GM23248 (cell line): ENCODE data around the gene PEX5L. TPM values are rescaled to one million over a fixed set of nuclear protein-coding genes. Genes with fewer than 3 reads are reported as not detected.

Experiments
- DNase-seq: peaks from one replicate; pipeline ENCODE4 v3.0.0-alpha.2; 2015
- H2AFZ ChIP-seq: fragments of 200-600 bp; sonication (generic); 2 replicates; pipeline ENCODE4 v1.6.1; 2016; ENCODE audit warnings: antibody characterized with exemption
- H3F3A ChIP-seq: fragments of 200-600 bp; sonication (generic); 2 replicates; pipeline ENCODE4 v1.6.1; 2016; ENCODE audit warnings: mild to moderate bottlenecking, antibody characterized with exemption, mixed run types; ENCODE audit not compliant: insufficient read depth
- H3K27ac ChIP-seq: fragments of 200-600 bp; sonication (generic); 2 replicates; pipeline ENCODE4 v1.5.1; 2016; ENCODE audit warnings: mild to moderate bottlenecking
- H3K27me3 ChIP-seq: fragments of 200-600 bp; sonication (generic); replicated peaks from 2 replicates; pipeline ENCODE4 v1.6.1; 2016; ENCODE audit warnings: mild to moderate bottlenecking; ENCODE audit not compliant: insufficient read depth
- H3K36me3 ChIP-seq: fragments of 200-600 bp; sonication (generic); 2 replicates; pipeline ENCODE4 v1.6.1; 2016; ENCODE audit warnings: low read depth, mild to moderate bottlenecking
- H3K4me1 ChIP-seq: fragments of 200-600 bp; sonication (generic); 2 replicates; pipeline ENCODE4 v1.6.1; 2016; ENCODE audit warnings: mild to moderate bottlenecking; ENCODE audit not compliant: insufficient read depth
- H3K4me2 ChIP-seq: fragments of 200-600 bp; sonication (generic); one replicate; pipeline ENCODE4 v1.6.1; 2016; ENCODE audit warnings: mild to moderate bottlenecking; ENCODE audit not compliant: unreplicated experiment
- H3K4me3 ChIP-seq: fragments of 200-600 bp; sonication (generic); 2 replicates; pipeline ENCODE4 v1.5.1; 2016; ENCODE audit warnings: mild to moderate bottlenecking
- H3K79me2 ChIP-seq: fragments of 200-600 bp; sonication (generic); 2 replicates; pipeline ENCODE4 v1.6.1; 2016; ENCODE audit warnings: mild to moderate bottlenecking; ENCODE audit not compliant: insufficient read depth
- H3K9ac ChIP-seq: fragments of 200-600 bp; sonication (generic); 2 replicates; pipeline ENCODE4 v1.6.1; 2016; ENCODE audit warnings: mild to moderate bottlenecking
- H3K9me2 ChIP-seq: fragments of 200-600 bp; sonication (generic); 2 replicates; pipeline ENCODE4 v1.6.1; 2016; ENCODE audit warnings: mixed run types, mild to moderate bottlenecking, moderate library complexity; ENCODE audit not compliant: insufficient read depth
- H3K9me3 ChIP-seq: fragments of 200-600 bp; sonication (generic); one replicate; pipeline ENCODE4 v1.6.1; 2017; ENCODE audit warnings: low read depth
- H4K20me1 ChIP-seq: fragments of 200-600 bp; sonication (generic); 2 replicates; pipeline ENCODE4 v1.6.0; 2016; ENCODE audit not compliant: insufficient read depth
- EZH2 ChIP-seq: fragments of 200-600 bp; sonication (generic); IDR thresholded peaks from 2 replicates; pipeline ENCODE4 v1.6.1; 2018; ENCODE audit warnings: antibody characterized with exemption, mild to moderate bottlenecking; ENCODE audit not compliant: insufficient read depth, poor library complexity, severe bottlenecking
- EZH2phosphoT487 ChIP-seq: fragments of 200-600 bp; sonication (generic); IDR thresholded peaks from 2 replicates; pipeline ENCODE4 v1.6.1; 2018; ENCODE audit warnings: antibody characterized with exemption, moderate library complexity, mild to moderate bottlenecking, low read depth; ENCODE audit not compliant: insufficient read depth
- WGBS, 2 experiments: methylation state at CpG; one replicate each; pipeline ENCODE4 v1.1.6; 2015 to 2017; ENCODE audit warnings: low lambda C conversion rate in 2 of 2, low coverage in 1 of 2; ENCODE audit errors: missing lambda C conversion rate in 2 of 2; 5-methylcytosine and 5-hydroxymethylcytosine counted together
- in situ Hi-C: fragments of 300-500 bp; cut with MboI; formaldehyde crosslinking; loops from 2 replicates; pipeline ENCODE4 v1.15.0; 2020
- polyA plus RNA-seq: library from polyadenylated mRNA; unstranded; fragments of >200 nt; fragmentation: Nextera tagmentation; extraction: Ambion mirVana; gene quantifications from 2 replicates; pipeline ENCODE4 v1.2.1, GENCODE V29; 2016
- total RNA-seq: library from RNA; depleted of rRNA; stranded (reverse); fragments of >200 nt; shearing (Covaris generic); gene quantifications from 2 replicates; pipeline ENCODE4 v1.2.3, GENCODE V29; 2014

PEX5L gene
- total and polyA plus RNA-seq, 2 experiments from 2014 or later = 0.03 TPM; not detected in 1

DNA sequence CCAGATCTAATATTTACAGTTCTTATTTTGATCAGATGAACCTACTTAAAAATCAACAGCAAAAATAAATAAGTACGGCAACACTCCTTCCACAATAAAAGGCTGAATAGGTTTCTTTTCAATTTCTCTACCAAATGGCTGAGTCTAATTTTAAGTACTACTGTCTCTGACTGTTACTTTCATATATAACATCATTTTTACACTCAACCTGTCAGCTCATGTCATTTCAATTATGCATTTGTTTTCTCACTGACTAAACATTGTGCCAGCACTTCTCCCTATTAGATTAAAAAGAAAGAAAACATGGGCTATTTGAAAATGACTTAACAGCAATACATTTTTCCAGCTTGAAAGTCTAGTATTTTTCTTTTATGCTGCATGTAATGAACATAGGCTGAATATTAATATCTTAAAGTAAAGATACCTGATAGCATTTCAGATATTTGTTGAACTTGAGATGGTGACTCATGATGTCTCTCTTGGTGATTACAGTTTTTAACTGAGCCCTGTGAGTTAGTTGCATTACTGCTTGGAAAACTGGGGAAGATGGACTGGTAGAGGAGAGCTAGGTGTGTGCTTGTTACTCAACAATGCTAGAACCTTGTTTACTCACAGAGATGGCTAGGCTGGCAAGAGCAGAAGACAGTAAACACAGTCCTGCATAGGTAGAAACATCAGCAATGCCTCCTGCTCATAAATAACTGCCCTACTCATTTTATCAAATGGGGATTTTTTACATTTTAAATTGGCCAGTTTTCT lies 73.9 kb downstream of the PEX5L start:
- Histone ChIP-seq H3K4me1 (no peaks in the 10 kb centered on the region), H3K4me3 (no peak overlapping the region), H3K27ac (no peak overlapping the region), H2AFZ (no peak overlapping the region), H3K79me2 (no peaks in the 10 kb centered on the region), H3K9me3 (no peaks in the 10 kb centered on the region), H3K9me2 (no peaks in the 10 kb centered on the region), H3F3A (no peaks in the 10 kb centered on the region), H3K36me3 (no peaks in the 10 kb centered on the region), H3K9ac (no peak overlapping the region), H4K20me1 (no peaks in the 10 kb centered on the region), H3K4me2 (no peak overlapping the region), H3K27me3 (no peaks in the 10 kb centered on the region)
- DNase-seq = no peak
- 64% methylated on average over 1 of the region's 1 CpG for WGBS, 2 experiments
- in situ Hi-C loops = no loop called here
- TF ChIP-seq EZH2phosphoT487 (no peak), EZH2 (no peak)

DNA sequence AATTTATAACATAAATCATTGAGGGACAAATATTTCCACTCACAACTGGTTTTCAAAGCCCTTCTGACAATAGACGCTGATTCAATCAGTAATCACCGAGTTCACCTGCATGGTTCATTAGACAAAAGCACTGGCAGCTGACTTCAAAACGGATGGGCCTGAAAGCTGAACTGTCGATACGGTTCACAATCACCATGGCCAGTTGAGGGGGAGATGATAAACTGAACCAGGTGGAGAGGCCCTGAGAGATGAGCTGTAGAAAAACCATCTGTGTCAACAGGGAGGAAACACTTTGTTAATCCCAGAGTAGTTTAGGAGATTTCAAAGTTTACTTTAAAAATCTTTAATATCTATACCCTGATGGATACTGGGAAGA lies 75.0 kb downstream of the PEX5L start:
- H3K9me2 ChIP-seq = no peaks in the 10 kb centered on the region
- TF ChIP-seq EZH2 (no peak), EZH2phosphoT487 (no peak)
- no peak overlapping the region for H2AFZ ChIP-seq
- H3K4me1 ChIP-seq = no peaks in the 10 kb centered on the region
- no peaks in the 10 kb centered on the region for H3K9me3 ChIP-seq
- H3K36me3 ChIP-seq = no peaks in the 10 kb centered on the region
- no peak overlapping the region for H3K27ac ChIP-seq
- no peaks in the 10 kb centered on the region for H3K27me3 ChIP-seq
- H3K79me2 ChIP-seq = no peaks in the 10 kb centered on the region
- WGBS, 2 experiments = 4 to 7% methylated on average over 5 of the region's 5 CpGs
- no peak overlapping the region for H3K9ac ChIP-seq
- no peak overlapping the region for H3K4me3 ChIP-seq
- DNase-seq = no peak
- no peaks in the 10 kb centered on the region for H4K20me1 ChIP-seq
- H3K4me2 ChIP-seq = no peak overlapping the region
- in situ Hi-C loops = no loop called here
- no peaks in the 10 kb centered on the region for H3F3A ChIP-seq

DNA sequence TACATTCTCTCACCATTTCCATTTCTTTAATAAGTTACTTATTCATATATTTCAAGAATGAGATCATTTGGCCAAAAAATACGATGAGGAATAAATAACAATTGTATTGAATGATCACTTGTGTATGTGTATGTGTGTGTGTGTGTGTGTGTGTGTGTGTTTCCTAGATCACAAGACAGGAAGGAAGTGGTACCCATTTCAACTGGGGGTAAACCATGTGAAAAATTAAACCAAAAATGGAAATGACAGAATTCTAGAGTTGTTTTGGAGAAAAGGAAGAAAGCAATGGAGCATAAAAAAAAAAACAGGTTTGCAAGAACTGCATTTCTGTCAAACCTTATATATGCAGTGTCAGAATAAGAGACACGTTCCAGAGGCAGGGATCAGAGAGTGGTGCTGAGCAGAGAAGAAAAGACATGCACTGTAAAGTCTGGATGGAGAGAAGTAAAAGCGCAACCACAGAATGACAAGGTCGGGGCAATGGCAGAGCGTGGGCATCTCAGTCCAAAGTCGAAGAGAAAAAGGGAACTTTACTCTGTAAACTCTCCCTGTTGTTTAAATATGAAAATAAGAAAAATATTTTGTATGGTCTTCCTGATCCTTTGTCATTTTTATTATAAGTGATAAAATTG lies 75.5 kb downstream of the PEX5L start:
- no peak overlapping the region for H3K9ac ChIP-seq
- no peaks in the 10 kb centered on the region for H4K20me1 ChIP-seq
- TF ChIP-seq EZH2phosphoT487 = no peak
- no peak for TF ChIP-seq EZH2
- no peaks in the 10 kb centered on the region for H3K4me1 ChIP-seq
- H3K9me2 ChIP-seq = no peaks in the 10 kb centered on the region
- H3K4me3 ChIP-seq = no peak overlapping the region
- H3K27me3 ChIP-seq = no peaks in the 10 kb centered on the region
- in situ Hi-C loops = no loop called here
- no peaks in the 10 kb centered on the region for H3K36me3 ChIP-seq
- no peaks in the 10 kb centered on the region for H3F3A ChIP-seq
- H3K4me2 ChIP-seq = no peak overlapping the region
- H2AFZ ChIP-seq = no peak overlapping the region
- no peak for DNase-seq
- no peaks in the 10 kb centered on the region for H3K9me3 ChIP-seq
- H3K79me2 ChIP-seq = no peaks in the 10 kb centered on the region
- WGBS, 2 experiments = 18 to 33% methylated on average over 6 of the region's 6 CpGs
- no peak overlapping the region for H3K27ac ChIP-seq

DNA sequence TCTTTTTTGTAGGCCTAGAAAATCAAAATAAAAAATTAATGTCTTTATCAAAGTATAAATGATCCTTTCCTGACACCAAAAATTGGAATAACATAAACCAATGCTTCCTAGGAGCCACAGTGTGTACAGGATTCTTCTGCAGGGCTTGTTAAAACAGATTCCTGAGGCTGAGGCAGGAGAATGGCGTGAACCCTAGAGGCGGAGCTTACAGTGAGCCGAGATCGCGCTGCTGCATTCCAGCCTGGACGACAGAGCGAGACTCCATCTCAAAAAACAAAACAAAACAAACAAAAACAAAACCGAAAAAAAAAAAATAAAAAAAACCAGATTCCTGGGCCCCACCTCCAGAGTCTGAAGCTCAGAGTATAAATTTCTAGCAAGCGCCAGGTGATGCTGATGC lies 78.0 kb downstream of the PEX5L start:
- Histone ChIP-seq H2AFZ (no peak overlapping the region), H3F3A (no peaks in the 10 kb centered on the region), H3K9me3 (no peaks in the 10 kb centered on the region), H3K79me2 (no peaks in the 10 kb centered on the region), H3K27ac (no peak overlapping the region), H3K4me3 (no peak overlapping the region), H4K20me1 (no peaks in the 10 kb centered on the region), H3K4me1 (no peaks in the 10 kb centered on the region), H3K27me3 (no peaks in the 10 kb centered on the region), H3K9ac (no peak overlapping the region), H3K4me2 (no peak overlapping the region), H3K36me3 (no peaks in the 10 kb centered on the region), H3K9me2 (no peaks in the 10 kb centered on the region)
- in situ Hi-C loops = no loop called here
- 49 to 56% methylated on average over 8 to 9 of the region's 9 CpGs for WGBS, 2 experiments
- TF ChIP-seq EZH2 = no peak
- no peak for TF ChIP-seq EZH2phosphoT487
- no peak for DNase-seq
